Lower leg skin (tissue), 3 donors: ENCODE data around the gene OGFR.

Experiments used
- CTCF ChIP-seq, 3 donors: fragments of 450-650 bp; IDR thresholded peaks; one replicate each; pipeline ENCODE4 v1.5.1; 2016; ENCODE audit warnings: antibody characterized with exemption in 3 of 3, mild to moderate bottlenecking in 3 of 3, moderate library complexity in 2 of 3
- POLR2A ChIP-seq, 2 donors: fragments of 450-650 bp; IDR thresholded peaks; one replicate each; pipeline ENCODE4 v1.6.1; 2016 to 2017; ENCODE audit warnings: antibody characterized with exemption in 2 of 2, mild to moderate bottlenecking in 1 of 2, moderate library complexity in 1 of 2

- TF ChIP-seq POLR2A (IDR thresholded peaks at IDR 0.05) (no peak), CTCF (IDR thresholded peaks at IDR 0.05) (no peak)
Measured at GRCh38 chr20:62819494-62820174, 15.0 kb downstream of the OGFR start.
